ENCODE measurements around the gene ARHGAP9.

- TF ChIP-seq POLR2A (IDR thresholded peaks at IDR 0.05), result no peak
- TF ChIP-seq, protein P1, sequence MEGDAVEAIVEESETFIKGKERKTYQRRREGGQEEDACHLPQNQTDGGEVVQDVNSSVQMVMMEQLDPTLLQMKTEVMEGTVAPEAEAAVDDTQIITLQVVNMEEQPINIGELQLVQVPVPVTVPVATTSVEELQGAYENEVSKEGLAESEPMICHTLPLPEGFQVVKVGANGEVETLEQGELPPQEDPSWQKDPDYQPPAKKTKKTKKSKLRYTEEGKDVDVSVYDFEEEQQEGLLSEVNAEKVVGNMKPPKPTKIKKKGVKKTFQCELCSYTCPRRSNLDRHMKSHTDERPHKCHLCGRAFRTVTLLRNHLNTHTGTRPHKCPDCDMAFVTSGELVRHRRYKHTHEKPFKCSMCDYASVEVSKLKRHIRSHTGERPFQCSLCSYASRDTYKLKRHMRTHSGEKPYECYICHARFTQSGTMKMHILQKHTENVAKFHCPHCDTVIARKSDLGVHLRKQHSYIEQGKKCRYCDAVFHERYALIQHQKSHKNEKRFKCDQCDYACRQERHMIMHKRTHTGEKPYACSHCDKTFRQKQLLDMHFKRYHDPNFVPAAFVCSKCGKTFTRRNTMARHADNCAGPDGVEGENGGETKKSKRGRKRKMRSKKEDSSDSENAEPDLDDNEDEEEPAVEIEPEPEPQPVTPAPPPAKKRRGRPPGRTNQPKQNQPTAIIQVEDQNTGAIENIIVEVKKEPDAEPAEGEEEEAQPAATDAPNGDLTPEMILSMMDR (IDR thresholded peaks at IDR 0.05), result no peak
Observed at GRCh38 chr12:57452181-57452936, 27.3 kb downstream of the ARHGAP9 start.

Measured in stomach (tissue), 4 donors.